Karpas-422 (cell line): Measurements from ENCODE around the gene DHRS2. TPM values are rescaled to one million over a fixed set of nuclear protein-coding genes. Genes with fewer than 3 reads are reported as not detected.
"Not testable (repeated sequence)": the region's sequence is repeated elsewhere in the genome, so short reads cannot be mapped to it uniquely, and the experiment has no call there.

Experiments used
- DNase-seq: peaks from one replicate; pipeline ENCODE4 v3.0.0-alpha.2; 2015
- H2AFZ ChIP-seq: fragments of 200-600 bp; sonication (generic); 2 replicates; pipeline ENCODE4 v1.6.1; 2014; ENCODE audit warnings: antibody characterized with exemption, low read length, mixed read lengths
- H3K27ac ChIP-seq: fragments of 200-600 bp; sonication (generic); 2 replicates; pipeline ENCODE4 v1.5.1; 2014; ENCODE audit warnings: mild to moderate bottlenecking, low read length, moderate library complexity
- H3K27me3 ChIP-seq: fragments of 200-600 bp; sonication (generic); 2 replicates; pipeline ENCODE4 v1.6.1; 2014; ENCODE audit warnings: low read length, mixed read lengths
- H3K36me3 ChIP-seq: fragments of 200-600 bp; sonication (generic); 2 replicates; pipeline ENCODE4 v1.6.1; 2014; ENCODE audit warnings: low read length, mixed read lengths; ENCODE audit not compliant: insufficient read depth
- H3K4me1 ChIP-seq: fragments of 200-600 bp; sonication (generic); 2 replicates; pipeline ENCODE4 v1.6.1; 2014; ENCODE audit warnings: mild to moderate bottlenecking, low read length, mixed read lengths
- H3K4me2 ChIP-seq: fragments of 200-600 bp; sonication (generic); 2 replicates; pipeline ENCODE4 v1.6.1; 2014; ENCODE audit warnings: low read length, low read depth, mild to moderate bottlenecking; ENCODE audit not compliant: poor library complexity, severe bottlenecking
- H3K4me3 ChIP-seq: fragments of 200-600 bp; sonication (generic); 2 replicates; pipeline ENCODE4 v1.5.1; 2014; ENCODE audit warnings: mild to moderate bottlenecking, antibody characterized with exemption, low read length, mixed read lengths
- H3K79me2 ChIP-seq: fragments of 200-600 bp; sonication (generic); 2 replicates; pipeline ENCODE4 v1.6.1; 2014; ENCODE audit warnings: mild to moderate bottlenecking, low read length, mixed read lengths
- H3K9ac ChIP-seq: fragments of 200-600 bp; sonication (generic); 2 replicates; pipeline ENCODE4 v1.6.0; 2014; ENCODE audit warnings: low read length
- H3K9me2 ChIP-seq: fragments of 200-600 bp; sonication (generic), shearing (Covaris generic); replicated peaks from 2 replicates; pipeline ENCODE4 v1.6.0; 2014; ENCODE audit warnings: mild to moderate bottlenecking, low read length, moderate library complexity; ENCODE audit not compliant: insufficient read depth
- H3K9me3 ChIP-seq: fragments of 300-700, 200-600 bp; sonication (generic); 2 replicates; pipeline ENCODE4 v1.6.1; 2014; ENCODE audit warnings: low read length, mixed read lengths
- H4K20me1 ChIP-seq: fragments of 200-600 bp; sonication (generic); 2 replicates; pipeline ENCODE4 v1.6.1; 2014; ENCODE audit warnings: mild to moderate bottlenecking, antibody characterized with exemption, low read length, low read depth; ENCODE audit not compliant: insufficient read depth
- total RNA-seq: library from RNA; depleted of rRNA; stranded (reverse); fragments of >200 nt; shearing (Covaris generic); gene quantifications from 2 replicates; pipeline ENCODE4 v1.2.3, GENCODE V29; 2014; ENCODE audit warnings: low replicate concordance

Gene DHRS2
- total RNA-seq, 1 experiment from 2014 or later, result 19.0 TPM

GRCh38 chr14:23609411-23610089 lies 26.6 kb upstream of the DHRS2 start:
- H3K36me3 ChIP-seq, H3K79me2 ChIP-seq, H3K27me3 ChIP-seq, DNase-seq, H2AFZ ChIP-seq, H3K4me2 ChIP-seq, H3K9ac ChIP-seq, H3K4me1 ChIP-seq, H3K4me3 ChIP-seq, H3K27ac ChIP-seq, H4K20me1 ChIP-seq, H3K9me2 ChIP-seq, H3K9me3 ChIP-seq: not testable (repeated sequence)

- Histone ChIP-seq H3K27me3 (0 out of 2 replicates have a peak, but pooled peaks cover 5% of the 10 kb centered on the region), H4K20me1 (no peaks in the 10 kb centered on the region), H3K4me3 (no peak overlapping the region), H3K79me2 (no peaks in the 10 kb centered on the region), H3K36me3 (no peaks in the 10 kb centered on the region), H3K4me1 (no peaks in the 10 kb centered on the region), H3K4me2 (no peak overlapping the region), H3K9me3 (no peaks in the 10 kb centered on the region), H2AFZ (no peak overlapping the region), H3K9ac (no peak overlapping the region), H3K27ac (no peak overlapping the region), H3K9me2 (no peaks in the 10 kb centered on the region)
- DNase-seq, result no peak
Observed at GRCh38 chr14:23610090-23610814, 25.9 kb upstream of the DHRS2 start.

- Histone ChIP-seq H3K27me3 (0 out of 2 replicates have a peak, but pooled peaks cover 5% of the 10 kb centered on the region), H3K27ac (no peak overlapping the region), H3K4me2 (no peak overlapping the region)
Observed at GRCh38 chr14:23610815-23611289, 25.3 kb upstream of the DHRS2 start.

GRCh38 chr14:23612354-23612732 lies 23.8 kb upstream of the DHRS2 start:
- H3K9me2 ChIP-seq, result no peaks in the 10 kb centered on the region

More at GRCh38 chr14:23610815-23611289, 25.3 kb upstream of the DHRS2 start:
- Histone ChIP-seq H3K9me2 (no peaks in the 10 kb centered on the region), H3K9me3 (no peaks in the 10 kb centered on the region), H3K79me2 (no peaks in the 10 kb centered on the region), H3K4me1 (no peaks in the 10 kb centered on the region), H3K9ac (no peak overlapping the region), H3K36me3 (no peaks in the 10 kb centered on the region), H4K20me1 (no peaks in the 10 kb centered on the region), H2AFZ (no peak overlapping the region), H3K4me3 (no peak overlapping the region)
- no peak for DNase-seq

GRCh38 chr14:23612802-23613201 lies 23.4 kb upstream of the DHRS2 start:
- Histone ChIP-seq H3K27me3 (0 out of 2 replicates have a peak, but pooled peaks cover 5% of the 10 kb centered on the region), H2AFZ (no peak overlapping the region), H3K27ac (no peak overlapping the region), H3K36me3 (no peaks in the 10 kb centered on the region), H3K4me2 (no peak overlapping the region), H3K79me2 (no peaks in the 10 kb centered on the region), H4K20me1 (no peaks in the 10 kb centered on the region), H3K9ac (no peak overlapping the region), H3K4me1 (no peaks in the 10 kb centered on the region), H3K4me3 (no peak overlapping the region), H3K9me2 (no peaks in the 10 kb centered on the region), H3K9me3 (no peaks in the 10 kb centered on the region)
- DNase-seq, result no peak

More at GRCh38 chr14:23612354-23612732, 23.8 kb upstream of the DHRS2 start:
- H3K36me3 ChIP-seq, result no peaks in the 10 kb centered on the region
- H4K20me1 ChIP-seq, result no peaks in the 10 kb centered on the region
- no peak overlapping the region for H3K9ac ChIP-seq
- 0 out of 2 replicates have a peak, but pooled peaks cover 5% of the 10 kb centered on the region for H3K27me3 ChIP-seq
- no peak overlapping the region for H2AFZ ChIP-seq
- H3K4me1 ChIP-seq, result no peaks in the 10 kb centered on the region
- no peaks in the 10 kb centered on the region for H3K79me2 ChIP-seq
- H3K4me2 ChIP-seq, result no peak overlapping the region
- H3K9me3 ChIP-seq, result no peaks in the 10 kb centered on the region
- no peak overlapping the region for H3K4me3 ChIP-seq
- no peak overlapping the region for H3K27ac ChIP-seq
- no peak for DNase-seq

- no peak overlapping the region for H3K4me3 ChIP-seq
- no peak overlapping the region for H3K27ac ChIP-seq
- no peak for DNase-seq
- no peak overlapping the region for H3K4me2 ChIP-seq
- H3K27me3 ChIP-seq, result 0 out of 2 replicates have a peak, but pooled peaks cover 5% of the 10 kb centered on the region
- H3K79me2 ChIP-seq, result no peaks in the 10 kb centered on the region
- H4K20me1 ChIP-seq, result no peaks in the 10 kb centered on the region
- H3K36me3 ChIP-seq, result no peaks in the 10 kb centered on the region
- H3K9me2 ChIP-seq, result no peaks in the 10 kb centered on the region
- no peak overlapping the region for H2AFZ ChIP-seq
- no peaks in the 10 kb centered on the region for H3K9me3 ChIP-seq
- no peaks in the 10 kb centered on the region for H3K4me1 ChIP-seq
- H3K9ac ChIP-seq, result no peak overlapping the region
Observed at GRCh38 chr14:23613242-23614070, 22.7 kb upstream of the DHRS2 start.

GRCh38 chr14:23614395-23614828 lies 21.8 kb upstream of the DHRS2 start:
- Histone ChIP-seq H3K27me3 (0 out of 2 replicates have a peak, but pooled peaks cover 5% of the 10 kb centered on the region), H3K36me3 (no peaks in the 10 kb centered on the region), H3K9me2 (no peaks in the 10 kb centered on the region), H3K4me3 (no peak overlapping the region), H3K27ac (no peak overlapping the region), H3K4me2 (no peak overlapping the region), H3K4me1 (no peaks in the 10 kb centered on the region), H2AFZ (no peak overlapping the region), H3K9ac (no peak overlapping the region), H3K79me2 (no peaks in the 10 kb centered on the region), H4K20me1 (no peaks in the 10 kb centered on the region), H3K9me3 (no peaks in the 10 kb centered on the region)
- no peak for DNase-seq

- Histone ChIP-seq H3K27ac (no peak overlapping the region), H3K9me2 (no peaks in the 10 kb centered on the region), H3K4me1 (no peaks in the 10 kb centered on the region), H3K79me2 (no peaks in the 10 kb centered on the region), H3K4me3 (no peak overlapping the region), H3K36me3 (no peaks in the 10 kb centered on the region), H3K9ac (no peak overlapping the region), H4K20me1 (no peaks in the 10 kb centered on the region), H3K27me3 (0 out of 2 replicates have a peak, but pooled peaks cover 3% of the 10 kb centered on the region), H2AFZ (no peak overlapping the region), H3K9me3 (no peaks in the 10 kb centered on the region), H3K4me2 (no peak overlapping the region)
- no peak for DNase-seq
Observed at GRCh38 chr14:23615856-23616255, 20.3 kb upstream of the DHRS2 start.
